Activated CD4-positive, alpha-beta T cell treated with anti-CD3 and anti-CD28 coated beads for 36 hours (primary cell): ENCODE results near the gene TNK2. TPM values are rescaled to one million over a fixed set of nuclear protein-coding genes. Genes with fewer than 3 reads are reported as not detected.
A peak's percentile ranks its signal among the peaks of the same experiment; 100 is the strongest.
"Not testable (repeated sequence)": the region's sequence is repeated elsewhere in the genome, so short reads cannot be mapped to it uniquely, and the experiment has no call there.

Experiments used
- ATAC-seq: fragments of 200-7000 bp; cut with Tn5 transposase; one replicate; pipeline ENCODE4 v1.10.0; 2021; ENCODE audit warnings: mild to moderate bottlenecking, moderate library complexity
- CTCF ChIA-PET: fragments of 350-600 bp; sonication (Branson Sonifier 250); formaldehyde crosslinking; loops from one replicate; lab custom pipeline; 2021; ENCODE audit warnings: antibody characterized with exemption; lab: Charles Lee
- POLR2A ChIA-PET: fragments of 350-600 bp; sonication (Branson Sonifier 250); formaldehyde crosslinking; loops from one replicate; lab custom pipeline; 2021; ENCODE audit warnings: antibody characterized with exemption, inconsistent platforms; lab: Charles Lee
- DNase-seq: peaks from one replicate; pipeline ENCODE4 v3.0.0-alpha.2; 2020
- H3K27ac Mint-ChIP-seq: one replicate; pipeline ENCODE4 v1.8.0; 2021; ENCODE audit warnings: mixed read lengths
- H3K27me3 Mint-ChIP-seq: one replicate; pipeline ENCODE4 v1.8.0; 2021; ENCODE audit warnings: mixed read lengths
- H3K36me3 Mint-ChIP-seq: one replicate; pipeline ENCODE4 v1.8.0; 2021; ENCODE audit warnings: low read depth, mixed read lengths
- H3K4me1 Mint-ChIP-seq: one replicate; pipeline ENCODE4 v1.8.0; 2021; ENCODE audit warnings: mixed read lengths
- H3K4me3 Mint-ChIP-seq: one replicate; pipeline ENCODE4 v1.8.0; 2021; ENCODE audit warnings: mild to moderate bottlenecking, moderate library complexity, mixed read lengths
- H3K9me3 Mint-ChIP-seq: one replicate; pipeline ENCODE4 v1.8.0; 2021; ENCODE audit warnings: low read depth, mixed read lengths
- intact Hi-C, 2 experiments: fragments of 100-400 bp; cut with DNase I in 1 of 2; cut with micrococcal nuclease in 1 of 2; formaldehyde crosslinking; loops; one replicate each; pipeline versions ENCODE4 v1.14.2 to v1.15.1; 2022 to 2024; cut with DNase I, micrococcal nuclease
- total RNA-seq, 2 experiments: library from RNA; stranded (reverse); gene quantifications; one replicate each; pipeline ENCODE4 v1.2.3, GENCODE V29; 2021

The TNK2 gene
- total RNA-seq, 2 experiments from 2014 or later: 49.9 to 54.2 TPM

- no peak for ATAC-seq
- ChIA-PET POLR2A (no interaction called here), CTCF (interaction anchor here (0.8 to 6.6 kb wide), 5 partner anchors 20 to 202 kb away, joined by 3 to 74 read pairs (median 6); no protein-coding TSS in a partner anchor)
- Mint-ChIP-seq H3K27me3 (peaks cover 5% of the 10 kb centered on the region), H3K4me1 (peaks cover 13% of the 10 kb centered on the region), H3K27ac (no peak overlapping the region), H3K36me3 (no peaks in the 10 kb centered on the region), H3K4me3 (no peak overlapping the region), H3K9me3 (no peaks in the 10 kb centered on the region)
- no peak for DNase-seq
- intact Hi-C loops: no loop called here
Measured at GRCh38 chr3:195916291-195916690, 7.9 kb upstream of the TNK2 start.

GRCh38 chr3:195914648-195915473, 6.5 kb upstream of the TNK2 start:
- H3K4me1 Mint-ChIP-seq: peaks cover 17% of the 10 kb centered on the region
- H3K27me3 Mint-ChIP-seq: peaks cover 5% of the 10 kb centered on the region
- H3K4me3 Mint-ChIP-seq: peak overlapping the region; percentile 35
- ATAC-seq (peak; percentile 100), DNase-seq (peak; percentile 99)
- no peaks in the 10 kb centered on the region for H3K36me3 Mint-ChIP-seq
- H3K9me3 Mint-ChIP-seq: no peaks in the 10 kb centered on the region
- peak overlapping the region; percentile 83 for H3K27ac Mint-ChIP-seq
- POLR2A ChIA-PET: no interaction called here
- intact Hi-C loops: loop anchor here (1.0 kb wide), 4 partner anchors 19 to 56 kb away; no protein-coding TSS in a partner anchor
- CTCF ChIA-PET: interaction anchor here (0.6 to 6.6 kb wide), 26 partner anchors 9 to 563 kb away, joined by 3 to 74 read pairs (median 3); no protein-coding TSS in a partner anchor

GRCh38 chr3:195914146-195914545, 5.8 kb upstream of the TNK2 start:
- CTCF ChIA-PET: interaction anchor here (1.0 to 6.6 kb wide), 11 partner anchors 10 to 289 kb away, joined by 3 to 74 read pairs (median 7); no protein-coding TSS in a partner anchor
- intact Hi-C loops, H3K9me3 Mint-ChIP-seq, H3K4me3 Mint-ChIP-seq, POLR2A ChIA-PET, ATAC-seq, H3K36me3 Mint-ChIP-seq, DNase-seq, H3K27me3 Mint-ChIP-seq: not testable (repeated sequence)
- Mint-ChIP-seq H3K4me1 (peaks cover 15% of the 10 kb centered on the region), H3K27ac (peak overlapping the region; percentile 83)

GRCh38 chr3:195913382-195913781, 5.0 kb upstream of the TNK2 start:
- no peaks in the 10 kb centered on the region for H3K36me3 Mint-ChIP-seq
- H3K4me3 Mint-ChIP-seq: no peak overlapping the region
- CTCF ChIA-PET: interaction anchor here (1.0 to 6.6 kb wide), 8 partner anchors 9 to 288 kb away, joined by 3 to 70 read pairs (median 7); no protein-coding TSS in a partner anchor
- no peak overlapping the region for H3K27ac Mint-ChIP-seq
- DNase-seq (no peak), ATAC-seq (no peak)
- H3K27me3 Mint-ChIP-seq: peaks cover 5% of the 10 kb centered on the region
- POLR2A ChIA-PET: interaction anchor here (0.8 kb wide), 1 partner anchor 19 kb away, joined by 4 read pairs; no protein-coding TSS in a partner anchor
- intact Hi-C loops: no loop called here
- no peaks in the 10 kb centered on the region for H3K9me3 Mint-ChIP-seq
- H3K4me1 Mint-ChIP-seq: peaks cover 15% of the 10 kb centered on the region

- ATAC-seq: no peak
- Mint-ChIP-seq H3K4me1 (peaks cover 24% of the 10 kb centered on the region), H3K4me3 (no peak overlapping the region), H3K27me3 (peaks cover 2% of the 10 kb centered on the region), H3K36me3 (no peaks in the 10 kb centered on the region), H3K27ac (no peak overlapping the region), H3K9me3 (no peaks in the 10 kb centered on the region)
- DNase-seq: no peak
- ChIA-PET POLR2A (interaction anchor here (0.6 kb wide), 1 partner anchor 369 kb away, joined by 5 read pairs; the partner anchor contains the start of gene PPP1R2), CTCF (interaction anchor here (0.5 to 6.6 kb wide), 6 partner anchors 16 to 117 kb away, joined by 3 to 70 read pairs (median 3); no protein-coding TSS in a partner anchor)
- intact Hi-C loops: no loop called here
Measured at GRCh38 chr3:195911946-195912270, 3.6 kb upstream of the TNK2 start.

GRCh38 chr3:195911041-195911945, 2.9 kb upstream of the TNK2 start:
- peaks cover 1% of the 10 kb centered on the region for H3K36me3 Mint-ChIP-seq
- CTCF ChIA-PET: interaction anchor here (0.5 to 6.6 kb wide), 6 partner anchors 15 to 116 kb away, joined by 3 to 70 read pairs (median 3); no protein-coding TSS in a partner anchor
- no peak for ATAC-seq
- H3K4me1 Mint-ChIP-seq: peaks cover 28% of the 10 kb centered on the region
- no peak for DNase-seq
- no peaks in the 10 kb centered on the region for H3K9me3 Mint-ChIP-seq
- H3K27ac Mint-ChIP-seq: no peak overlapping the region
- POLR2A ChIA-PET: interaction anchor here (0.5 to 0.6 kb wide), 2 partner anchors 15 to 368 kb away, joined by 3 to 5 read pairs; partner anchors contain the start of gene PPP1R2
- no peaks in the 10 kb centered on the region for H3K27me3 Mint-ChIP-seq
- intact Hi-C loops: no loop called here
- no peak overlapping the region for H3K4me3 Mint-ChIP-seq

- no peaks in the 10 kb centered on the region for H3K9me3 Mint-ChIP-seq
- H3K36me3 Mint-ChIP-seq: peaks cover 4% of the 10 kb centered on the region
- POLR2A ChIA-PET: no interaction called here
- no peak overlapping the region for H3K27ac Mint-ChIP-seq
- intact Hi-C loops: no loop called here
- CTCF ChIA-PET: interaction anchor here (4.0 to 6.6 kb wide), 2 partner anchors 14 to 15 kb away, joined by 64 to 70 read pairs; no protein-coding TSS in a partner anchor
- no peak for ATAC-seq
- DNase-seq: no peak
- H3K27me3 Mint-ChIP-seq: no peaks in the 10 kb centered on the region
- peak overlapping the region; percentile 68 for H3K4me3 Mint-ChIP-seq
- H3K4me1 Mint-ChIP-seq: peaks cover 36% of the 10 kb centered on the region
Measured at GRCh38 chr3:195910499-195910845, 2.1 kb upstream of the TNK2 start.

- intact Hi-C loops: loop anchor here (1.0 to 5.0 kb wide), 10 partner anchors 45 to 1238 kb away; partner anchors contain the start of genes PPP1R2 (in 2 of the 2), ACAP2 (in 1 of the 2), LSG1 (in 1 of the 2) and RNF168 (in 1 of the 2)
- ChIA-PET POLR2A (interaction anchor here (3.9 kb wide), 1 partner anchor 15 kb away, joined by 28 read pairs; no protein-coding TSS in a partner anchor), CTCF (interaction anchor here (1.5 to 4.0 kb wide), 2 partner anchors 14 to 51 kb away, joined by 4 to 64 read pairs; no protein-coding TSS in a partner anchor)
- H3K9me3 Mint-ChIP-seq: no peaks in the 10 kb centered on the region
- H3K27me3 Mint-ChIP-seq: no peaks in the 10 kb centered on the region
- H3K4me1 Mint-ChIP-seq: peaks cover 38% of the 10 kb centered on the region
- H3K4me3 Mint-ChIP-seq: peak overlapping the region; percentile 68
- peak overlapping the region; percentile 65 for H3K27ac Mint-ChIP-seq
- DNase-seq (peak; percentile 94), ATAC-seq (peak; percentile 67)
- peaks cover 7% of the 10 kb centered on the region for H3K36me3 Mint-ChIP-seq
Measured at GRCh38 chr3:195909644-195910498, 1.5 kb upstream of the TNK2 start.

GRCh38 chr3:195908694-195909581, 587 bp upstream of the TNK2 start:
- Mint-ChIP-seq H3K4me1 (peaks cover 39% of the 10 kb centered on the region), H3K36me3 (peaks cover 7% of the 10 kb centered on the region), H3K9me3 (no peaks in the 10 kb centered on the region), H3K4me3 (peak overlapping the region; percentile 78), H3K27me3 (no peaks in the 10 kb centered on the region), H3K27ac (peak overlapping the region; percentile 100)
- POLR2A ChIA-PET: interaction anchor here (3.9 kb wide), 1 partner anchor 14 kb away, joined by 28 read pairs; no protein-coding TSS in a partner anchor
- DNase-seq (peak; percentile 63), ATAC-seq (peak; percentile 20)
- CTCF ChIA-PET: interaction anchor here (1.5 to 4.0 kb wide), 2 partner anchors 13 to 50 kb away, joined by 4 to 64 read pairs; no protein-coding TSS in a partner anchor
- intact Hi-C loops: loop anchor here (1.0 to 5.0 kb wide), 10 partner anchors 46 to 1237 kb away; partner anchors contain the start of genes PPP1R2 (in 2 of the 2), ACAP2 (in 1 of the 2), LSG1 (in 1 of the 2) and RNF168 (in 1 of the 2)
